Fibroblast of skin of scalp (primary cell): ENCODE measurements around the gene FYN.

Experiments used
- DNase-seq: peaks from one replicate; pipeline ENCODE4 v3.0.0-alpha.2; 2013

Gene FYN

DNA sequence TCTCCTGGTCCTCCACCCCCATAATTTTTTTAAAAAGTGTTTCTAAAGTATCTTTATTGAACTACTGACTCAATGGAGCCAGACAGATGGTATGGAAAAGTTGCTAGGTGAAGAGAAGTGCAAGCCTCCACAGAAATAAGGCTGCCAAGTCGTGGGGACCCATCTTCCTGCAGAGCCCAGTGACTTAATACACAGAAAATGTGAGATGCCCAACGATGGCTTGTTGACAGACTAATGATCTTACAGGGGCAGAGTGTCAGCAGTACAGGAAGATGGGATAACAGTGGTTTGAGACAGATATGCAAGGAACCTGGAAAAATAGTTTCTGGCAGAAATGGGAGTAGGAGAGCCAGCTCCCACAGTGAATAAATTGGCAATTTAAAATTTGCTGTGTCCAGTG is 43.3 kb downstream of the FYN start:
- peak; percentile 57 for DNase-seq

DNA sequence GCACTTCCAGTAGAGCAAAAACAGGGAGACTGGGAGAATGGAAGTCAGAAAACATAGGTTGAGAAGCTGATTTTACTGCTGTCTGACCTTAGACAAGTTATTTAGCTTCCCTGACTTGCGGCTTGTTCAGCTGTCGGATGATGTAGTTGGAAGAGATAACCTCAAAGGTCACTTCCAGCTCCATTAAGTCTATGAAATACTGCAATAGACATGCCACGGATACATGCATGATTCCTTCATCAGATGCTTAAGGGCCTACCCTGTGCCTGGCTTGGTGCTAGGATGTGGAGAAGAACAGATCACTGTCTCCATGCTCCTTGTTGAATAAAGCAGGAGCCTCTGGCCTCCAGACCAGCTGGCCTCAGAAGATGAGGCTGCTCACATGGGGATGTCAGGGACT is 43.7 kb downstream of the FYN start:
- no peak for DNase-seq

DNA sequence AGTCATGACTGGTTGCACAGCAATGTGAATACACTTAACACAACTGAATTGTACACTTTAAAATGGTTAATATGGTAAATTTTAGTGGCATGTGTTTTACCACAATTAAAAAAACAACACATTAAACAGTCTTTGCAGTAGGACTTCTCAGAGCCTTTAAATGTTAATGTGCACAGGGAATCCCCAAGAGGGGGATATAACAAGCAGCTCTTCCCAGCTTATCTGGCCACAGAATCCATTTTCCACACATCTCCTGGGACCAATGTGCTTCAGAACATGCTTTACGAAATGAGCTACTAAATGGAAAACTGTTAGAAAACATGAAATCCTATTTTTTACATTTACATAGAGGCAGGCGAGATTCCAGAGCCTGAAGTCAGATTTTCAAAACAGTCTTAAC is 44.4 kb downstream of the FYN start:
- peak; percentile 48 for DNase-seq

DNA sequence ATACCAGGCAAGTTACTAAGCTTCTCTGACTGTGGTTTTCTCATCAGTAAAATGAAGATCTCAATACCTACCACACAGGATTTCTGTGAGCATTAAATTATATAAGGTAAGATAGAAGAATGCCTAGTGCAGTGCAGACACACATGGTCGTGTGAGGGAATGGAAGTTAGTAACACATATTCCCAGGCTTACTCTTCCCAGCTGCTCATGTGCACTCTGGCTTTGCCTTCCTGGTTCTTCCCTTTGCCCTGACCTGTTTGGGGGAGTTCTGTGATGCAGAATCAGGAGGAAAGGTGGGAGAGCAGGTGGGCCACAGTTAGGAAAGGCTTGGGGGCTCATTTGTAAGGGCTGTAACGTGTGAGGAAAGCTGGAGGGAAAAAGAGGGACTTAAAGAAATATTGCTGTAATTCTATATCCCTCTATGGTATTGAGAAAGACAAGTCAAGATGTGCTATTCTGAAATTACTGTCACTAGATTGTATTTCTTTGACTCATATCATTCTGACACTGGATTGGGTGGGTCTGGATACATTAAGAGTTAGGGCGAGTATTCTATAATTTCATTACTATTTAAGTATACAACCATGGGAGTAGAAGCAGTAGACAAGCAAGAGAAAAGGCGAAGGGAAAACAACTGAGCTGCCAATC is 47.7 kb downstream of the FYN start:
- no peak for DNase-seq

DNA sequence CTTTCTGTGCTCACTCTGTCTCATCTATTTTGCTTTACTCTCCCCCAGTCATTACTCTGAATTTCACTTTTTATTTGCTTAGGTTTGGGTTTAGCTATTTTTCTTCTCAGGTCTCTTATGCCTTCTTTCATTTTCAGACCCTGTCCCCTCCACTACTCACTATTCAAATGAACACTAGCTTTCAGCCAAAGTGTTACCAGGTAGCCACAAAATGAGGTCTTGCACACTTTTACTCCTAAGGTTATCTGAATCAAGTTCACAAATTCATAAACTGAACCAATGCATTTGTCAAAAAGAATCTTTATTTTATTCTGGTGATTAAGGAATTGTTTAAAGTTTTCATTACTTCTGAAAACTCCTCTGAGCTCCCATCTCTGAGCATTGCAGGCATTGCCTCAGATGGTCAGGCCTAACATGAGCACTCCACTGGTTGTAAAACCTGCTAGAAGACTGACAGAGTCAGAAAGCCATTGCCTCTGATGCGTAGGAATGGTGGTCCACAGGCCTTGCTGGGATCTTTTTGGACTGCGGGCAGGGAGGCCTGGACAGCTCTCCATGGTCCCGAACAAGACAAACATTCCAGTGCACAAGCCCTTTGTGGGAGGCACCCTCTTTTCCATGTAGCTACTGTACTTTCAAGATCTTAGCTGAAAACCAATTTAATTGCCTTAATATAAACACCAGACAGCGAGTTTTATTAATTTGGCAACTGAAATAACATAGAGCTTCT is 48.5 kb downstream of the FYN start:
- no peak for DNase-seq

DNA sequence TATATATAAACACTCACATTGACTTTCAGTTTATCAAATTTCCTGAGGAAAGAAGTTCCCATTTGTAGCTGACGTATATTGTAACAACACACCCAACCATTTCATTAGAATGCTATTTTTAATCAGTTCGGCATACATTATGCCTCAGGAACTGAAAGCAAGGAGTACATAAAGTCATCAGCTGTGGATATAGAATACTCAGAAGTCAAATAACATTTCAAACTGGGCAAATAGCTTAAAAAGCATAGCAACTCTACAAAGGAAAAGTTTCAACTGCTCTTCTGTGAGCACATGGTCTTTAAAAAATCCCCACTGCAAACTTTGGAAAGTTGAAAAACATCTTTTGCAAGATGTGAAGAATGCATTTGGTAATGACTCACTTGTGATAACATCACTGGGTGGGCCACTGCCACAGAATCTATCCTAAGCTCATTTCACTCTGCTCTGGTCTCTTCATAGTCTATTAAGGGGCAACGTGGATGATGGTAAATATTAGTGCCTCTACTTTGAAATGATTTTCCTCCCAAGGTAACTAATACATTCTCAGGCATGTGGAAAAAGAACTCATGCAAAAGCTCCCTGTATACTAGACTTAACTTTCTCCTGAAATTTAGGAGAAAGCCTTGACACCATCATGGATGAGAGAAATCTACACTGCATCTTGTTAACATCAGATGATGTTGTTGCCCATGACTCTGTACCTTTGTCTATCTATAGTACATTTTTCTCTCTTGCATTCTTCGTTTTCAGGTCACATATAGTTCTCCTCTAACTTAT is 49.2 kb downstream of the FYN start:
- peak; percentile 81 for DNase-seq

DNA sequence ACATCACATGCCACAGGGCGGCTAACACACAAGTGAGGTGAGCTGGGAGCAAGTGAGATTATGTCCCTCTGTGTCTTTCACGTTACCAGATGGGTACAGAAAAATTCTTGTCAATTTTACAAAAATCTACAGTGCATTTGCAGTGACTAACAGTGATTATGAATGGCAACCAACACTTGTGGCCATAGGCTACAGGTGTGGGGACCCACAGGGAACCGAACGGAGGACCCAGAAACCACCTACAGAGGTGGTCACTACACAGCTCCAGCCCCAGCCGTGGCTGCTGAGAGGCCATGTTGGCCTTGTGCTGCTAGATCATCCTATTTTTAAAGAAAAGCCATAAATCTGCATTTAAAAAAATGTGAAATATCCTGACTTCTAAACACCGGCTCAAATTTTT is 50.2 kb downstream of the FYN start:
- no peak for DNase-seq

DNA sequence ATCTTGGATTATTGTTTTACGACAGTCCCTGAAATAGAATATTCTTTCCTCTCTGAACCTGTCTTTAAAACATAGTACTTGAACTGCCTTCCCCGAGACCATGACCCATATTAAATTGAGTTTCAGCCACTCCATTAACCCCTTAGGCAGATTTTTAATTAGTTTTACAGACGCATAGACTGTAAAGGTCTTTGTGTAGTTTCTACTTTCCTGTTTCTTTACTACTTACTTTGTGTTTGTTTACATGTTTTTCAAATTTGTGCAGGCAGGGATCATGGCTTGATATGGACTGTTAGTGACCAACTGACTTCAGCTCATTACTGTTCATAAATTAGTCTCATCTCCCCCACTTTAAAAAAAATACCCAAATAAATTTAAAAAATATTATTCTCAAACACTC is 53.8 kb downstream of the FYN start:
- no peak for DNase-seq

DNA sequence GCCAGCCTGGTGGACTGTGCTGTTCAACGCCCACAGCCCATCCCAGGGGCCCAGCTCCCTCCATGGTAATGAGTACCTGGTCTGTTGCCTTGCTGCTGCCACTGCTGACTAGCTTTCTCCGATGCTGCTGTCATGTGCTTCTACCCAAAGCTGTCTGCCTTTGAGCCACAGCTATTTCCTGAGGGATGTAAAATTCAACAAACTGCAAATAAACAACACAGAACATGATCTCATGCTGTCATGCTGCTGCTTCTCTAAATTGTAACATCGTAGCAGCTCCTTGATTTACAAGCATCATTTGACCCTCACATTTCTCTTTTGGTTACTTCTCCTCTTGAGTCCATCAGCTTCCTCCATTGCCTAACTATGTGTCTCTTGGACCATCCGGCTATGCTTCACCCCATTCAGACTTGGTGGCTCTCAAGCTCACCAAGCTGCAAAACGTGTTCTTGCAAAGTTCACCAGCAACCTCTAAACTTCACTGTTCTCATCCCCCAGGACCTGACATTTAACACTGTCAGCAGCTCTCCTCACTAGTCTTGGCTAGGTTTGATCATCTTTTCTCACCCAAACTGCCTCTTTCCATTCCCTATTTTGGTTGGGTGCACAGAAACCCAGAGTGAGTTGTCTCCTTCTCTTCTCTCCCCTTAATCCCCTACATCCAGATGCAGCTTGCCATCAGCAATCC is 54.6 kb downstream of the FYN start:
- no peak for DNase-seq

DNA sequence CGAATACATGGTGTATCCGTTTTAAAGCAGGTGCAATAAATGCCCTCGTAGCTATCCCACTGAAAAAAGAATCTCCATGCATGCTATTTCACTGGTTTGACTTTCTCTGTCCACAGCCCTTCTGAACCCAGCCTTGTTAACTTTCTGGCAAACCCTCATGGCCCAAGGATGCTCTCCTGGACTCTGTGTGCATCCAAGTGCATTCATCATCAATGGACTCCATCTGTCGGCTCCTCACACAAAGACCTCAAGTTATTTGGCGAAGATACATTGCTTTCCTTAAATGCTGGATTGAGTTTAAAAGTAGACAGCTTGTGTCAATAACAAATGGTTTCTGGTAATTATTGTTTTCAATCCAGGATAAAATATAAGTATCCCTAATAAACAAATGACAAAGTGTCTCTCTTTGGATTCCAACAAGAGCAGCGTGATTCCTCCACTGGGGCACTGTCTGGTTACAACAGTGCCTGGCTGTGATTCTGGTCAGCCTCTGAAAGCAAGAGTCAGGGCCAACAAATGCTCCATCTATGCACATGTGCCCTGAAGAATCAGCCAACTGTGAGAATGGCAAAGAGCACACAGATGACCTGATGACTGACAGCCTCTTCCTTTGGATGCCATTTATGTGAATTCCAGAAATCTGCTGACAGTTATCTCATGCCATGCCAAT is 55.7 kb downstream of the FYN start:
- DNase-seq, result no peak

DNA sequence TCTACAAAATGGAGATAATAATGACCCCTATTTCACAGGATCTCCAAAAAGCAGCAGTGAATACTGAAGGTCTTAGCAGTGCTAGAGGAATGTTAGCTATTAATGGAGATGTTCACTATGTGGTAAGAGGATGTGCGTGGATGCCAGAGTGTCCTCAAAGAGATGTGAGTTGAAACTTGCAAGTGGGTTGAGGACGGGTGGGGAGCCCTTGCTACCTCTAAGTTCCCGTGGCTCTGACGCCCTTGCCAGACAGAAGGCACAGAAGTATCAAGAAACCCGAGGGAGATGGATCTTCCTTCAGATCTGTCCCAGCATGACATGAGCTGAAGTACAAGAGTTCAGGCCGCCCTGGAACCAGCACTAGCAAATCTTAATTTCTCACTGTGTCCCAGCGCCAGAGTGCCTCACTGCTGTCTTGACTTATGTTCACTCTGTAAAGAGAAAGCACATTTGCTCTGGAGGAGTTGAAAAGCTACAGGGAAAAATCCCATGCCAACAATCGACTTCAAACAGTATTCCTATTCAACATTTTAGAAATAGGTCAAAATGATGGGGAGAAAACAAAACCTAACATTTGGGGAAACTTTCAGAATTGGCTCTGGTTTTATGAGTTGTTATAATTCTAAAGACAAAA is 59.5 kb downstream of the FYN start:
- DNase-seq, result no peak

DNA sequence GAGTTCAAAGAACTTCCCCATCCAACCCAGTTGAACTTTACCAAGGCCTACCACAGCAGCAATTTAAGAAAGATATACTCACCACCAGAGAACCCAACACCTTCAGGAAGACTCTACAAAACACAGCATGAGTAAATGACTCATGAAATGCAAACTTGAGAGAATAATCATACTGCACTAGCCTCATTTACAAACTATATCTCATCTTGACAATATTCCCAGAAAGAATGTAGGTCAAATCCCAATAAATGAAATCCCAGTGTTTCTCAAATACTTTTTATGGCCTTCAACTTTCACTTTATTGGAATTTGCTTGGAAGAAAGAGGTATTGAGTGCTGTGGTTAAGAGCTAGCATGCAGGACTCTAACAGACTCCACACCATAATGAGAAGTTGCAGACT is 60.0 kb downstream of the FYN start:
- peak; percentile 81 for DNase-seq

DNA sequence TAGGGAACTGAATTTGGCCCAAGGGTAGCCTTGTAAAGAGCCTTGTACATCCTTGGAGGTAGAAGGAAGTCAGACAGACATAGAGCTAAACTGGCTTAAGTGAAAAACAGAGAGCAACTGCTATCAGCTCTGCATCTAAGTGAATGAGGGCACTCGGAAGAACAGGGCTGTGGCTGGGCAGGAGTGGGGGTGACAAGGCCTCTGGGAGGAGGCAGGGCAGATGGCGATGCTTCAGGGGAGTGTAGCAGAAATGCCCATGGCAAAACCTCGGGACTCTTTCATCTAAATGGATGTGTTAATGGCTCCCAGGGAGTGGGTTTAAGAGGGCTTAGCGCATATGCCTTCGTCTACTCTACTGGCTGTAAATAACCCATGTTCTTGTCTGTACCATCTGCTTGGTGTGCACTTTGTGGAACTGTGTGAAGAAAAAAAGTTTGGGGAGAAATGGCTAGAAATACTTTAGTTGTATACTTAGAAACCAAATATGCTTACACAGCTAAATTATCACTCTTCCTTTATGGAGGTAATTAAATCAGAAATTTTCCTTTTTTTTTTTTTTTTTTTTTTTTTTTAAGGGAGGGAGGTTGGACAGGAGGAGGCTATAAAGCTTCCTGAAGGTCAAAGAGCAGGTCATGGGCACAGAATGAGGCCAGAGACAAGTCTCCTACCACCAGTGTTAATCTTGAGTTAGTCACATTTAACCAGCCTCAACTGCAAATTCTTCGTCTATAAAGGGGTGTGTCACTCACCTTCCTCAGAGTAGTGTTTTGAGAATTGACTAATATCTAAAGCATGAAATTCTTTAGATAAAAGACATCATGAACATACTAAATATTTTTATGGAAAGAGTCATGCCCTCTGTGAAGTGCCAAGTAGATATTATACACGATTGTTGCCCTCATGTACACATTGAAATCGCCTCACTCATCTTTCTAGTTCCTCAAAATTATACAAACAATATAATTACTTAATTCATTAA is 60.9 kb downstream of the FYN start:
- peak; percentile 42 for DNase-seq

DNA sequence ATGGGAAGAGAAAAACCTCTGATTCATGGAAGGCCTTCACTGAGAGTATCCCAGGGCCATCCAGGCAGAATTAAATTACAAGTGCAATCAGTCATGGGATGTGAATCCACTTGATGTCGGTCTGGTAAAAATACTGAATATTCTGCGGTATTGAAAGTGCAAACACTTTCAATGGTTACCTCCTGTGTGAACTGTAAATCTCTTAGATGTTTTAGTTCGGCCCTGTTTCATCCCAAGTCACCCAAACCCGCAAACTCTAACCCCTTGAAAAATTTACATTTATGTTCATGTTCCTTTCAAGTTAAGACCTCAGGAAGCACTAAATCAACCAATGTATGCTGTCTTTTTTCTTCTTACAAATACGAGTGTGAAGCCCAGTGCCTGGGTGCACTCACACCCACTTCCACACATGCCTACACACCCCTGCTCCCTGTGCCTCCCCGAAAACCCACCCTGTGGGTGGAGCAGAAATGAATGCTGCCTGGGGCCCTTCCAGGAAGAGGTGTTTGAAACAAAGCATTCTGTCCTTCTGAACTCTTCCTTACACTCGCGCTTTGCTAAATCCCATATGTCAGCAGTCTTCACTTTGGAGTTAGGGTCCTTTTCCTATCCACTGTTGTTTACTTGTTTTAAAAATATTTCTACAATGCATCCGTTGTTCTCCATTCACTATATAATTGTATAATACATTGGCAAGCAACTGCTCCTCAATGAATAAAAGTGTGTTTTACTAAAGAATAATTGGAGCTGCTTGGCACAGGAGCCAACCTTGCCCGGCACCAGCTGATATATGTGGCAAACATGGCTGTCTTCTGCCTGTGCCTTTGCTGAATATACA is 62.7 kb downstream of the FYN start:
- no peak for DNase-seq

DNA sequence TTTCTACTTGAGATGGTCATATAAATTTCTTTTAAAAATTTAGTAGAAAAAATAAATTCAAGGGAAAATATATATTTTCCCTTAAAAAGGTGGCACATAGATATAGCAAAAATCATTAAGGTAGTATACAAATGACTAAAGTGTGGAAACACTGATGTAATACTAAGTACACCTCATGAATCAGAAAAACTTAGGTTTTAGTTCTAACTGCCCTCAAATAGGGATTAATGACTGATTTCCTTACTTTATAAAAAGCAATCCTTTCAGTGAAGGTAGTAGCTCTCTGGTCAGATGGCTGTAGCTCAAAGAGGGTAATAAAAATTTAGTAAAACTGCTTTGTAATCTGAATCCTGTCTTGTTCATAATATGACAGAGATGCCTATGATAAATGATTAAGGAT is 63.5 kb downstream of the FYN start:
- no peak for DNase-seq

DNA sequence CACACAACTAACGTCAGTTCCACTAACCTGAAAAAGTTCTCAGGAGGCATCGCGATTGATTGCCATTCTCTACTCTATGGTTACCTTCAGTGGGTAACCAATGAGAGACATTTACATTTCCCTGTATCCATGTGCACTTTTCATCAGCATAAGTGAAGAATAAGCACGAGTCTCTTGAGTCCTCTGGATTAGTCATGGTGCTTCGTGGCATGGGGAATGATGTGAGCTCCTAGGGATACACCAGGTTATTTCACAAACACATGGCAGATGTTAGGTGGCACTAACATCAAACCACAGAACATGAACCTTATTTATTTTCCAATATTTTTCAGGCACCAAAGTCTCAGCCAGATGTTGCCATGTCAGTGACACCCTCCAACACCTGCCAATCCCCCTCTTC is 64.0 kb downstream of the FYN start:
- DNase-seq, result no peak

DNA sequence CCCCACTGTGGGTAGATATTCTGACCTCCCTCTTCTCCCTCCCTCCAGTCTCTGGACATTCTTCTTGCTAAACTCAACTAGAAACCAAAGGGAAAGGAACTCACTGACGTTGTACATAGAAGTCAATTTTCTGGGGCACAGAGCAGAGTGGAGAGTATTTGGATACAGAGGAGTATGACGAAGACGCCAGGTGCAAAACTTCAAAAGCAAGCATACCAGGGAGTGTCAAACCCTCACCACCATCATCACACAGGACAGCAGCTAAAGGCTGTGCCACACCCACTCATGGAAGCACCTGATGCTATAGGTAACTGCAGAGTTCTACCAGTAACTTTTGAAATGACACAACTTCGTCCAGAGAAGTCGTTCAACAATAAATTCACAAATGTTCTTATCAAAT is 64.8 kb downstream of the FYN start:
- DNase-seq, result no peak

DNA sequence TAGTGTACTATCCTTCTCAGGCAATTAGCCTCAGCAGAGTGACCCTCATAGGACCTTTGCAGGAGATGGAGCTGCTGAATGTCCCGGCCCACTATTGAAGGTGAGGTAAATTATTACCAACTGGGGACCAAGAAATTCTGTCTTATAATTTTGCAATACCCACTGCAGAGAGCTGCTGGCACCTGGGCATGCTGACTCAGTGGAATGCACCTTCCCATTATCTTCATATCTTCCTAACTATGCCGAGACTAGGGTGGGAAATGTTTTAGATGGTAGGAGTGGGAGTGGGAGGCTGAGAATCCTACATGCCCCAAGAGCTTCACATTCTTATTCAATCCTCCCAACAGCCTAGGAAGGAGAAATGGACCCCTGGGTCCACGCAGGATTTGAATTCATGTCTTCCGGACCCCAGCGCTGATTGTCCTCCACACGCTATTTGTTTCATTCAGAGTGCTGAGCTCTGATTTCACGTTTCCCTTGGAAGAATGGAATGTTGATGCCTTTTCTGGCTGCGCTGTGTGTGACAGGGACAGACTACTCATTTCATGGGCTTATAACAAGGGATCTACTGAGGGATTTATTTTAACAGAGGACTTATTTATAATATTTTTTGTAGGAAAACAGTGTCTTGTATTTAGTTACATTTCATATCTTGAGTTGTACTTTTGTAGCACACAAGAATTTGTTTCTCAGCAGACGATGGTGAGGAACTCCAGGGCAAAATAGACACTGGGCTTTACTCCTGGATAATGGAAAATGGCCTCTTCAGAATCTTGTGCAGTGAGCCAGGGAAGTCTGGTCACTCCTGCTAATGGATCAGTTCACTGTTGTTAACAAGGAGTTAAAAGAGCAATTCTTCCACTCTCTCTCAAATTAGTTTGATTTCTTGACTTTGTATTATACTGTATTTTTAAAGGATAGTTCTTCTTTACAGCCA is 66.4 kb downstream of the FYN start:
- DNase-seq, result no peak

DNA sequence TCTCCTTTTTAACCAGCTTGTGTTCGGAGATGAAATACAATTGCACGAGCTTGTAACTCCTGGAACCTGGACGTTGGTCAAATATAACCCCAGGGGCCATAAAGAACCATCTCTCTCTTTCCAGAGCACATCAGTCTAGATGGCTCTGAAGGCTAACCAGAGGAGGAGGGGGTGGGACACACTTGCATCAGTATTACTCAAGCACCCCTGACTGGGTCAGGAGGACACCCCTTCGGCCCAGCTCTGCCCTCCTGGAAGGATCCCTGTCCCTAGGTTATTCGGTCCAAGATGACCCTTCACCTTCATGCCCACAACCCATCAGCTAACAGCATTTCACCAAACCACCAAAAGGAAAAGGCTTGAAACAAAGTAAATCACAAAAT is 67.1 kb downstream of the FYN start:
- no peak for DNase-seq
